Prostate gland (tissue), 2 donors: ENCODE measurements around the gene NR1H2.

Source experiments
- POLR2A ChIP-seq: fragments of 450-650 bp; IDR thresholded peaks from one replicate; pipeline ENCODE4 v1.6.1; 2016; ENCODE audit warnings: antibody characterized with exemption, mild to moderate bottlenecking
- POLR2AphosphoS5 ChIP-seq: sonication (generic); formaldehyde crosslinking; IDR thresholded peaks from one replicate; pipeline ENCODE4 v1.6.1; 2017; ENCODE audit warnings: antibody characterized with exemption
- TF ChIP-seq, protein P1 (sequence below), 4 experiments: fragments of 200-600 bp in 2 of 4; fragments of 450-650 bp in 2 of 4; sonication (generic) in 2 of 4; IDR thresholded peaks; 1 replicate in 3 of 4; 2 replicates in 1 of 4; pipeline ENCODE4 v1.5.1; 2016 to 2019; ENCODE audit warnings: antibody characterized with exemption in 4 of 4, mild to moderate bottlenecking in 2 of 4, moderate library complexity in 2 of 4

DNA sequence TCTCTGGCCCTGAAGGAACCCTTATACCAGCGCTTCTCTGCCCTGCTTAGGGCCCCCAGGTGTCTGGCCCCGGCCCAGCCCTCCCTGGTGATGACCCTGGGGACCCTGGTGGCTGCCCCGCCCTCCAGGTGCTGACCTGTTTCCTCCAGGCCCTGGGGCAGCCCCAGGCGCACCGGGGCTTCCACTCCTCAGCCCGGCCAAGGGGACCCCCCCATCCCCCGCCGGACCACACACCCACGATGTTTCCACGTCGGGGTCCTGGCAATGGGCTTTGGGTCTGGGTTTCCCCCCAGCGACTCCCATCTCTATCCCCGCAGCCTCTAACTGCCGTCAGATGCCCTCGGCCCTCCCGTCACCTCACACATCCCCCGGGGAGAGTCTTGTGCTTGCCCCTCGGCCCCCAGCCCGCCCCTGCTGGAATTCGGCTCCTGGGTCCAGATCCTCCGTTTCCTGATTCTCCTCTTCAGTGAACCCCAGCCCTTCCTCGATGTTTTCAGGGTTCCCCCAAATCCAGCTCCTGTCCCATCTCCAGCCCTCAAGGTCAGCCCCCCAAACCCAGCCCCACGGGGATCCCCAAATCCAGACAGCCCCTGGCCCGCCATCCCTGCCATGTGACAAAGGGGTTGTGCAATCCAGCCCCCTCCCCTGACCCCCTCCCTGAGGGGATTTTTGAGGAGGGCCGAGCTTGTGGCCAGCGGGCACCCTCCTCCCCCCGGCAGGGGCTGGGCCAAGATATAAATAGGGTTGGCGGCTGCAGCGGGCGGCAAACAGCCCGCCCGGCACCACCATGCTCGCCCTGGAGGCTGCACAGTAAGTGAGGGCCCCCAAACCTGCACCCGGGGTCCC is 42.1 kb downstream of the NR1H2 start, which contains the start of gene SPIB:
- TF ChIP-seq POLR2A, result no peak
- TF ChIP-seq, protein P1, sequence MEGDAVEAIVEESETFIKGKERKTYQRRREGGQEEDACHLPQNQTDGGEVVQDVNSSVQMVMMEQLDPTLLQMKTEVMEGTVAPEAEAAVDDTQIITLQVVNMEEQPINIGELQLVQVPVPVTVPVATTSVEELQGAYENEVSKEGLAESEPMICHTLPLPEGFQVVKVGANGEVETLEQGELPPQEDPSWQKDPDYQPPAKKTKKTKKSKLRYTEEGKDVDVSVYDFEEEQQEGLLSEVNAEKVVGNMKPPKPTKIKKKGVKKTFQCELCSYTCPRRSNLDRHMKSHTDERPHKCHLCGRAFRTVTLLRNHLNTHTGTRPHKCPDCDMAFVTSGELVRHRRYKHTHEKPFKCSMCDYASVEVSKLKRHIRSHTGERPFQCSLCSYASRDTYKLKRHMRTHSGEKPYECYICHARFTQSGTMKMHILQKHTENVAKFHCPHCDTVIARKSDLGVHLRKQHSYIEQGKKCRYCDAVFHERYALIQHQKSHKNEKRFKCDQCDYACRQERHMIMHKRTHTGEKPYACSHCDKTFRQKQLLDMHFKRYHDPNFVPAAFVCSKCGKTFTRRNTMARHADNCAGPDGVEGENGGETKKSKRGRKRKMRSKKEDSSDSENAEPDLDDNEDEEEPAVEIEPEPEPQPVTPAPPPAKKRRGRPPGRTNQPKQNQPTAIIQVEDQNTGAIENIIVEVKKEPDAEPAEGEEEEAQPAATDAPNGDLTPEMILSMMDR (IDR thresholded peaks at IDR 0.05), result no peak
- TF ChIP-seq POLR2AphosphoS5, result no peak
